A549 (cell line): ENCODE data around the gene COL12A1. TPM values are rescaled to one million over a fixed set of nuclear protein-coding genes. Genes with fewer than 3 reads are reported as not detected.

Source experiments
- ATAC-seq, 2 experiments: fragments of 200-7000 bp in 1 of 2; fragments of >200 bp in 1 of 2; cut with Nextera tagmentation in 1 of 2; cut with Tn5 transposase in 1 of 2; 3 replicates each; pipeline versions ENCODE4 v1.8.0 to v1.9.1; 2018 to 2020; ENCODE audit warnings: mild to moderate bottlenecking in 1 of 2, moderate library complexity in 1 of 2
- CTCF ChIA-PET: fragments of 300-600 bp; sonication (Branson Sonifier 250); formaldehyde crosslinking; extraction: SDS; loops from one replicate; lab custom pipeline; 2021; ENCODE audit warnings: antibody characterized with exemption, inconsistent platforms; lab: Yijun Ruan, JAX
- POLR2A ChIA-PET: fragments of 350-600 bp; formaldehyde crosslinking; extraction: SDS; loops from one replicate; lab custom pipeline; 2021; ENCODE audit warnings: antibody characterized with exemption, inconsistent platforms; lab: Yijun Ruan, JAX
- DNase-seq, 2 experiments: peaks; one replicate each; pipeline versions ENCODE4 v3.0.0 to v3.0.0-alpha.2; 2011 to 2016; ENCODE audit warnings: low read depth in 1 of 2, low spot score in 1 of 2
- FAIRE-seq: peaks from 2 replicates; lab custom pipeline; 2011; peaks lifted over from hg19 to GRCh38; lab: Jason Lieb, UNC
- H3K27ac ChIP-seq, 2 experiments: fragments of >200 bp; sonication (Bioruptor Twin); formaldehyde crosslinking; 3 replicates each; pipeline ENCODE4 v1.5.1; 2016 to 2017
- H3K4me1 ChIP-seq: fragments of >200 bp; sonication (Bioruptor Twin); formaldehyde crosslinking; 3 replicates; pipeline ENCODE4 v1.6.1; 2016
- H3K4me2 ChIP-seq: fragments of >200 bp; sonication (Bioruptor Twin); formaldehyde crosslinking; 3 replicates; pipeline ENCODE4 v1.6.1; 2016
- H3K4me3 ChIP-seq: fragments of >200 bp; sonication (Bioruptor Twin); formaldehyde crosslinking; 3 replicates; pipeline ENCODE4 v1.5.1; 2016
- H3K9me3 ChIP-seq: fragments of >200 bp; sonication (Bioruptor Twin); formaldehyde crosslinking; 3 replicates; pipeline ENCODE4 v1.6.1; 2016
- BHLHE40 ChIP-seq: IDR thresholded peaks from 2 replicates; pipeline ENCODE4 v1.6.1; 2012; ENCODE audit warnings: low read depth, low read length, inconsistent platforms
- EHF ChIP-seq: fragments of 250-450 bp; sonication (Bioruptor Pico); IDR thresholded peaks from 2 replicates; pipeline ENCODE4 v1.5.0; 2020; ENCODE audit warnings: mild to moderate bottlenecking
- EHMT2 ChIP-seq: fragments of 200-600 bp; sonication (generic); IDR thresholded peaks from 2 replicates; pipeline ENCODE4 v1.6.1; 2016; ENCODE audit warnings: antibody characterized with exemption, low read depth, mild to moderate bottlenecking, moderate library complexity
- EP300 ChIP-seq, 2 experiments: fragments of >200 bp; sonication (Bioruptor Twin); formaldehyde crosslinking; IDR thresholded peaks; 2 replicates in 1 of 2; 3 replicates in 1 of 2; pipeline ENCODE4 v1.6.1; 2016 to 2017
- FOSB ChIP-seq: fragments of 250-450 bp; sonication (Bioruptor Pico); IDR thresholded peaks from 2 replicates; pipeline ENCODE4 v1.5.0; 2020; ENCODE audit warnings: mild to moderate bottlenecking, moderate library complexity
- HDAC2 ChIP-seq: fragments of 200-600 bp; sonication (generic); IDR thresholded peaks from 2 replicates; pipeline ENCODE4 v1.6.1; 2016
- KDM5A ChIP-seq: fragments of 200-600 bp; sonication (generic); IDR thresholded peaks from 2 replicates; pipeline ENCODE4 v1.6.1; 2016; ENCODE audit warnings: antibody characterized with exemption, mild to moderate bottlenecking
- MAFK ChIP-seq: fragments of 450-650 bp; IDR thresholded peaks from 2 replicates; pipeline ENCODE4 v1.6.1; 2014; ENCODE audit not compliant: partially characterized antibody
- MAZ ChIP-seq: fragments of 150-350 bp; IDR thresholded peaks from 2 replicates; pipeline ENCODE4 v1.6.1; 2014; ENCODE audit warnings: antibody characterized with exemption, low read depth, low read length, borderline replicate concordance
- NFE2L2 ChIP-seq: fragments of 150-350 bp; conservative IDR thresholded peaks from 2 replicates; pipeline ENCODE4 v1.6.1; 2014; ENCODE audit warnings: low read length
- NR3C1 ChIP-seq: fragments of >200 bp; sonication (Bioruptor Twin); formaldehyde crosslinking; IDR thresholded peaks from 3 replicates; pipeline ENCODE4 v1.6.1; 2017
- PHF8 ChIP-seq: fragments of 200-600 bp; sonication (generic); IDR thresholded peaks from 2 replicates; pipeline ENCODE4 v1.6.1; 2016; ENCODE audit warnings: low read depth, mild to moderate bottlenecking, antibody characterized with exemption, moderate library complexity, borderline replicate concordance
- POLR2A ChIP-seq: IDR thresholded peaks from 2 replicates; pipeline ENCODE4 v1.6.1; 2012; ENCODE audit warnings: mild to moderate bottlenecking, low read length
- POLR2AphosphoS2 ChIP-seq: conservative IDR thresholded peaks from 2 replicates; pipeline ENCODE4 v1.6.1; 2012; ENCODE audit warnings: low read length, improper control_type of control experiment, inconsistent platforms
- RAD21 ChIP-seq, 2 experiments: fragments of >200 bp in 1 of 2; sonication (Bioruptor Twin) in 1 of 2; formaldehyde crosslinking in 1 of 2; IDR thresholded peaks in 1 of 2; conservative IDR thresholded peaks in 1 of 2; 2 replicates in 1 of 2; 3 replicates in 1 of 2; pipeline ENCODE4 v1.6.1; 2012 to 2018; ENCODE audit warnings: inconsistent platforms in 1 of 2
- RARB ChIP-seq: fragments of 250-450 bp; sonication (Bioruptor Pico); IDR thresholded peaks from 2 replicates; pipeline ENCODE4 v1.8.0; 2021; ENCODE audit warnings: mild to moderate bottlenecking, moderate library complexity
- RCOR1 ChIP-seq: fragments of 150-350 bp; IDR thresholded peaks from 2 replicates; pipeline ENCODE4 v1.6.1; 2014; ENCODE audit warnings: antibody characterized with exemption, low read length, low read depth
- TP53 ChIP-seq: fragments of 250-450 bp; sonication (Bioruptor Pico); IDR thresholded peaks from 2 replicates; pipeline ENCODE4 v1.5.0; 2021; ENCODE audit warnings: mild to moderate bottlenecking, moderate library complexity
- ZC3H11A ChIP-seq: fragments of 450-650 bp; IDR thresholded peaks from 2 replicates; pipeline ENCODE4 v1.6.1; 2014; ENCODE audit warnings: antibody characterized with exemption, mild to moderate bottlenecking
- ZNF302 ChIP-seq: fragments of 250-450 bp; sonication (Bioruptor Pico); IDR thresholded peaks from 2 replicates; pipeline ENCODE4 v1.9.0; 2021; ENCODE audit warnings: inconsistent platforms, mild to moderate bottlenecking, moderate library complexity
- ZSCAN20 ChIP-seq: fragments of 250-450 bp; sonication (Bioruptor Pico); IDR thresholded peaks from 2 replicates; pipeline ENCODE4 v1.8.0; 2022; ENCODE audit warnings: mild to moderate bottlenecking, moderate library complexity
- WGBS: methylation state at CpG from one replicate; pipeline ENCODE4 v1.1.6; 2017; ENCODE audit errors: missing lambda C conversion rate; 5-methylcytosine and 5-hydroxymethylcytosine counted together
- polyA plus RNA-seq, 4 experiments: library from polyadenylated mRNA; depleted of rRNA in 3 of 4; stranded (reverse); fragments of >200 nt; fragmentation: RNase III in 1 of 4; extraction: RNeasy Plus Mini Kit Qiagen cat#74134 plus additional on column Dnase treatment in 1 of 4; gene quantifications; 2 replicates in 3 of 4; 3 replicates in 1 of 4; pipeline ENCODE4 v1.2.3, GENCODE V29; 2011 to 2017
- TF ChIP-seq, protein P1 (sequence below): fragments of 150-350 bp; IDR thresholded peaks from 2 replicates; pipeline ENCODE4 v1.6.1; 2014; ENCODE audit warnings: low read depth, mild to moderate bottlenecking, low read length
- TF ChIP-seq, protein P2 (sequence below): fragments of >200 bp; sonication (Bioruptor Twin); formaldehyde crosslinking; IDR thresholded peaks from 3 replicates; pipeline ENCODE4 v1.5.1; 2016
- TF ChIP-seq, protein P3 (sequence below): fragments of 450-650 bp; IDR thresholded peaks from 2 replicates; pipeline ENCODE4 v1.6.1; 2014; ENCODE audit warnings: antibody characterized with exemption

COL12A1 gene
- polyA plus RNA-seq, 2 of the 4 experiments (the other 2 are of a cell fraction), result 6.3 to 11.2 TPM

DNA sequence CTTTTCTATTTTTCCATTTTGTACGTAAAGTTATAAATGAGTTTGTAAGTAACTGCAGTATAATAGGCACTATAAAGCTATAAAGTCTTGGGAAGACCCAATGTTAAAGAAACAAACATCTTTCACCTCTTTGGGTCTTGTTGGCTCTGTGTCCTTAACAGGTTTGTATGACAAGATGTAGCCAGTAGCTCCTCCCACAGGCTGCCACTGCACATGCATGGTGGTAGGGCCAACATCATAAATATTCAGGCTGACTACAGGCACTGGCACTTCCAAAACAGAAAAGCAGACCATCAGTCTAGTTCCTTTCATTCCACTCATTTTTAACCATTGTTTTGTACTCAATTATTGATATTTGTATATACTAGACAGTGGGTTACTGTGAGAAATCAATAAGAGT, 59.9 kb downstream of the COL12A1 start:
- H3K9me3 ChIP-seq, result no peaks in the 10 kb centered on the region
- H3K4me3 ChIP-seq, result no peak overlapping the region
- TF ChIP-seq RARB (CRISPR knock-in tag) (no peak), BHLHE40 (no peak)
- TF ChIP-seq, all 56 proteins: peak for 0
- 91% methylated on average over 1 of the region's 1 CpG for WGBS
- ATAC-seq (no peak), FAIRE-seq (no peak), DNase-seq (no peak)
- ChIA-PET CTCF (no interaction called here), POLR2A (no interaction called here)
- no peaks in the 10 kb centered on the region for H3K4me1 ChIP-seq
- no peak overlapping the region for H3K4me2 ChIP-seq
- no peak overlapping the region for H3K27ac ChIP-seq

DNA sequence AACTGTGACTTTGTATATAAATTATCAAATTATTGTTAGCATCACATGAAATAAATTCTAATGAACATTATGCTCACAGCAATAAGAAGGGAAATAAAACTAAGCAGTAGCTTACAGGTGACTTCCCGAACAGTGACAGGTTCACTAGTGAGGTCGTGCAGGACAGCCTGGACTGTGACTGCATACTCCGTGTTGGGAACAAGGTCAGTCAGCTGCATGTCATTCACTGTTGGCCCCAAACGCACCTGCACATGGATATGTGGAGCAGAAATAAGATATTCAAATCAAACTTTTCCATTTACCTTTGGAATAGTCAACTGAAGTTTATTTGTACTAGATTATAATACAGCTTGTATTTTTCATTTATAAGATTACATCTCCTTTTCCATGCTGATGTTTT, 60.6 kb downstream of the COL12A1 start:
- WGBS, result 62% methylated on average over 4 of the region's 4 CpGs
- ATAC-seq (no peak), FAIRE-seq (no peak), DNase-seq (no peak)
- Histone ChIP-seq H3K27ac (no peak overlapping the region), H3K4me3 (no peak overlapping the region), H3K9me3 (no peaks in the 10 kb centered on the region), H3K4me1 (no peaks in the 10 kb centered on the region), H3K4me2 (no peak overlapping the region)
- no peak for TF ChIP-seq EHMT2
- TF ChIP-seq KDM5A, result no peak
- no peak for TF ChIP-seq RCOR1
- ChIA-PET CTCF (no interaction called here), POLR2A (no interaction called here)

DNA sequence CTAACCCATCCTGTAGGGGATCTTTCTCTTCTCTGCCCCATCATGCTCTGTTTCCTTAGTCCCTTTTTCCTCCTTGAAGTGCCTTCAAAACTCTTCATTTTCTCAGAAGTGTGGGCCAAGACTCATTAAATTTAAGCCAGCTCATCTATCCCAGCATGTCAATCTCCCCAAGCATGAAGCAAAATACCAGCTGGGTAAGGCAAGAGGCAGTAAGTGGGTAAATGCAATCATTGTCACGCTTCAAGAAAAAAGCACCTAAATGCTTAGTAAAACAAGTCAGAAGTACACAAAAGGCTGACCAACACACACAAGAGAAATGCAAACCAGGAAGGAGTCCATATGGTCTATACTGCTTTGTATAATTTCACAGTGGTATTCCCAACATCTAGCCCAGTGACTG, 61.5 kb downstream of the COL12A1 start:
- H3K4me1 ChIP-seq, result no peaks in the 10 kb centered on the region
- FAIRE-seq, result no peak
- no peaks in the 10 kb centered on the region for H3K9me3 ChIP-seq
- ChIA-PET CTCF (interaction anchor here (1.2 kb wide), 1 partner anchor 9 kb away, joined by 3 read pairs; no protein-coding TSS in a partner anchor), POLR2A (no interaction called here)
- H3K4me2 ChIP-seq, result no peak overlapping the region
- no peak for DNase-seq
- no peak overlapping the region for H3K27ac ChIP-seq
- TF ChIP-seq ZC3H11A, result no peak
- no peak for TF ChIP-seq MAZ
- 65% methylated on average over 1 of the region's 1 CpG for WGBS
- ATAC-seq, result no peak
- no peak overlapping the region for H3K4me3 ChIP-seq

DNA sequence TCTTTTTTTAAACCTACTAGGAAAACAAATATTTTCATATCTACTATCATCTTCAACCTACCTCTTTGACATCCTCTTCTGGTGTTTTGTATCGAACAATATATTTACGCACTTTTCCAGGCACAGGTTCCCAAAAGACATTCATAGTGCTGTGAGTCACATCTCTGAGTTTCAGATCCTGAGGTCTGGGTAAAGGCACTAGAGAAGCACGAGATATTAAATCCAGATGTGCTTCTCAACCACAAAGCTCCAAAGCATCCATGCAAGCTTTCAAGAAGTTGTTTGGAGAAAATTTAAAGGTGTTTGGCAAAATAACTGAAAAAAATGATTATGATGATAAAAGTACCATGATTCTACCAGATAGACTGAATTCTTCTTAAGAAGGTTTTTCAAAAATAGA, 62.7 kb downstream of the COL12A1 start:
- CTCF ChIA-PET, result interaction anchor here (1.2 kb wide), 1 partner anchor 10 kb away, joined by 3 read pairs; no protein-coding TSS in a partner anchor

More for the DNA sequence above, 62.7 kb downstream of the COL12A1 start:
- H3K9me3 ChIP-seq, result no peaks in the 10 kb centered on the region
- no peak overlapping the region for H3K4me3 ChIP-seq
- no peak for DNase-seq
- no peak for ATAC-seq
- H3K27ac ChIP-seq, result no peak overlapping the region
- WGBS, result 69% methylated on average over 3 of the region's 3 CpGs
- no peak for FAIRE-seq
- no peaks in the 10 kb centered on the region for H3K4me1 ChIP-seq
- POLR2A ChIA-PET, result no interaction called here
- TF ChIP-seq, protein P1, sequence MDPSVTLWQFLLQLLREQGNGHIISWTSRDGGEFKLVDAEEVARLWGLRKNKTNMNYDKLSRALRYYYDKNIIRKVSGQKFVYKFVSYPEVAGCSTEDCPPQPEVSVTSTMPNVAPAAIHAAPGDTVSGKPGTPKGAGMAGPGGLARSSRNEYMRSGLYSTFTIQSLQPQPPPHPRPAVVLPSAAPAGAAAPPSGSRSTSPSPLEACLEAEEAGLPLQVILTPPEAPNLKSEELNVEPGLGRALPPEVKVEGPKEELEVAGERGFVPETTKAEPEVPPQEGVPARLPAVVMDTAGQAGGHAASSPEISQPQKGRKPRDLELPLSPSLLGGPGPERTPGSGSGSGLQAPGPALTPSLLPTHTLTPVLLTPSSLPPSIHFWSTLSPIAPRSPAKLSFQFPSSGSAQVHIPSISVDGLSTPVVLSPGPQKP, result no peak
- TF ChIP-seq MAFK (no peak), EHF (CRISPR knock-in tag) (no peak), ZNF302 (CRISPR knock-in tag) (no peak), TP53 (CRISPR knock-in tag) (no peak), POLR2A (no peak), FOSB (CRISPR knock-in tag) (no peak), RAD21 (conservative IDR thresholded peaks at IDR 0.05 in 1 of 2, IDR thresholded peaks at IDR 0.05 in 1 of 2) (no peak), POLR2AphosphoS2 (no peak), NR3C1 (no peak), HDAC2 (no peak), NFE2L2 (no peak), ZSCAN20 (CRISPR knock-in tag) (no peak), PHF8 (no peak), EP300 (IDR thresholded peaks at IDR 0.05) (no peak)
- TF ChIP-seq, protein P2, sequence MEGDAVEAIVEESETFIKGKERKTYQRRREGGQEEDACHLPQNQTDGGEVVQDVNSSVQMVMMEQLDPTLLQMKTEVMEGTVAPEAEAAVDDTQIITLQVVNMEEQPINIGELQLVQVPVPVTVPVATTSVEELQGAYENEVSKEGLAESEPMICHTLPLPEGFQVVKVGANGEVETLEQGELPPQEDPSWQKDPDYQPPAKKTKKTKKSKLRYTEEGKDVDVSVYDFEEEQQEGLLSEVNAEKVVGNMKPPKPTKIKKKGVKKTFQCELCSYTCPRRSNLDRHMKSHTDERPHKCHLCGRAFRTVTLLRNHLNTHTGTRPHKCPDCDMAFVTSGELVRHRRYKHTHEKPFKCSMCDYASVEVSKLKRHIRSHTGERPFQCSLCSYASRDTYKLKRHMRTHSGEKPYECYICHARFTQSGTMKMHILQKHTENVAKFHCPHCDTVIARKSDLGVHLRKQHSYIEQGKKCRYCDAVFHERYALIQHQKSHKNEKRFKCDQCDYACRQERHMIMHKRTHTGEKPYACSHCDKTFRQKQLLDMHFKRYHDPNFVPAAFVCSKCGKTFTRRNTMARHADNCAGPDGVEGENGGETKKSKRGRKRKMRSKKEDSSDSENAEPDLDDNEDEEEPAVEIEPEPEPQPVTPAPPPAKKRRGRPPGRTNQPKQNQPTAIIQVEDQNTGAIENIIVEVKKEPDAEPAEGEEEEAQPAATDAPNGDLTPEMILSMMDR, result no peak
- TF ChIP-seq, protein P3, sequence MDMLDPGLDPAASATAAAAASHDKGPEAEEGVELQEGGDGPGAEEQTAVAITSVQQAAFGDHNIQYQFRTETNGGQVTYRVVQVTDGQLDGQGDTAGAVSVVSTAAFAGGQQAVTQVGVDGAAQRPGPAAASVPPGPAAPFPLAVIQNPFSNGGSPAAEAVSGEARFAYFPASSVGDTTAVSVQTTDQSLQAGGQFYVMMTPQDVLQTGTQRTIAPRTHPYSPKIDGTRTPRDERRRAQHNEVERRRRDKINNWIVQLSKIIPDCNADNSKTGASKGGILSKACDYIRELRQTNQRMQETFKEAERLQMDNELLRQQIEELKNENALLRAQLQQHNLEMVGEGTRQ, result no peak
- H3K4me2 ChIP-seq, result no peak overlapping the region
